ENCODE results near the gene GPR149. TPM values are rescaled to one million over a fixed set of nuclear protein-coding genes. Genes with fewer than 3 reads are reported as not detected.
"Not testable (repeated sequence)": the region's sequence is repeated elsewhere in the genome, so short reads cannot be mapped to it uniquely, and the experiment has no call there.

The GPR149 gene
- total RNA-seq = not detected

- Histone ChIP-seq H3K9ac (ENCODE audit: low read depth in 1 of 3, low read length in 3 of 3) (no peak within 1 kb of the TSS), H3K27me3 (ENCODE audit: control insufficient read depth in 3 of 3, insufficient read depth in 3 of 3, low read length in 3 of 3) (peaks cover 19 to 26% (median 21%) of the 10 kb centered on the region in 3 donors), H3K4me3 (ENCODE audit: low read length in 3 of 3) (no peak within 1 kb of the TSS)
Observed at GRCh38 chr3:154430014-154430413, at the start of gene GPR149. GPR149 (minus strand) TSS chr3:154430190; CDS start chr3:154429615, 575 bp downstream.

DNA sequence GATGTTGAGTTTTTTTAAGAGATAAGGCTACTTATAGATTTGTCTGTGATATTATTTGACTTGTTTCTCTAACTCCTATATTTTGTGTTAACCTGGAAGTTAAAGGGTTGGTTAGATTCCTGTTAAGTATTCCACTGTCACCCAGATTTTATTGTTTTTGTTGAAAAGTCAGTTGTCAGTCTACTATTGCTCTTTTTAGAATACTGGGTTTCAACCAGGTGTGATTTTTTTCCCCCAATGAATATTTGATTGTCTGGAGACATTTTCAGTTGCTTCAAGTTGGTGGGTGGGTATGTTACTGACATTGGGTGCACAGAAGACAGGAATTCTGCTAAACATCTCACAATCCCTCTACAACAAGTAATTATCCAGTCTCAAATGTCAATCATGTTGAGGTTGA, 43.8 kb upstream of the GPR149 start:
- no peak overlapping the region for H3K4me3 ChIP-seq (ENCODE audit: low read length in 3 of 3)
- H3K27ac ChIP-seq (ENCODE audit: low read depth, low read length) = no peak overlapping the region
- H3K36me3 ChIP-seq (ENCODE audit: control insufficient read depth in 3 of 3, insufficient read depth in 3 of 3, low read length in 3 of 3) = no peaks in the 10 kb centered on the region
- no peaks in the 10 kb centered on the region for H3K9me3 ChIP-seq (ENCODE audit: control insufficient read depth in 3 of 3, low read length in 3 of 3)
- H3K27me3 ChIP-seq (ENCODE audit: control insufficient read depth in 3 of 3, insufficient read depth in 3 of 3, low read length in 3 of 3) = no peaks in the 10 kb centered on the region
- no peak overlapping the region for H3K9ac ChIP-seq (ENCODE audit: low read depth in 1 of 3, low read length in 3 of 3)
- H3K4me1 ChIP-seq (ENCODE audit: control insufficient read depth in 3 of 3, insufficient read depth in 3 of 3, low read length in 3 of 3) = no peaks in the 10 kb centered on the region

More at GRCh38 chr3:154430014-154430413, at the start of gene GPR149:
- Histone ChIP-seq H3K27ac (ENCODE audit: low read depth, low read length) (no peak within 1 kb of the TSS), H3K4me1 (ENCODE audit: control insufficient read depth in 3 of 3, insufficient read depth in 3 of 3, low read length in 3 of 3) (peaks cover 0 to 6% (median 0%) of the 10 kb centered on the region in 3 donors), H3K36me3 (ENCODE audit: control insufficient read depth in 3 of 3, insufficient read depth in 3 of 3, low read length in 3 of 3) (no peaks in the 10 kb centered on the region), H3K9me3 (ENCODE audit: control insufficient read depth in 3 of 3, low read length in 3 of 3) (peaks cover 0 to 3% (median 0%) of the 10 kb centered on the region in 3 donors)

DNA sequence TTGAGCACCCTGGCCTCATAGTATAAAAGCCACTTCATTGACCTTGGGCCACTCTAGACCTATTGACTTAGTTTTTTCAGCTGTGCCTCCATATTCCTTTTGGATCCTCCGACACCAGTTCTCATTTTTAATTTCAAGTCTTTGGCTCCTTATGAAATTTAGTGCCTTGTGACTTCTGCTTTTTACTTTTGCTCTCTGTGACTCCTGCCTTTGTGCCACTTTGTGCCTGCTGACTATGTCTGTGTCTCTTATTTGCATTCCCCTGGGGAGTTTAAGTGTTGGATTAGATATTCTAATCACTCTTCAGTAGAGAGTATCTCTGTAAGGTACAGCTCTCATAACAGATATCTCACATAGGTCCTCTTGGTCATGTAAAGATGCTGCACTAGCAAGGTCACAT, 39.6 kb upstream of the GPR149 start:
- H3K36me3 ChIP-seq (ENCODE audit: control insufficient read depth in 3 of 3, insufficient read depth in 3 of 3, low read length in 3 of 3) = no peaks in the 10 kb centered on the region
- no peaks in the 10 kb centered on the region for H3K4me1 ChIP-seq (ENCODE audit: control insufficient read depth in 3 of 3, insufficient read depth in 3 of 3, low read length in 3 of 3)
- H3K4me3 ChIP-seq (ENCODE audit: low read length in 3 of 3) = no peak overlapping the region
- H3K27ac ChIP-seq (ENCODE audit: low read depth, low read length) = no peak overlapping the region
- no peaks in the 10 kb centered on the region for H3K9me3 ChIP-seq (ENCODE audit: control insufficient read depth in 3 of 3, low read length in 3 of 3)
- H3K9ac ChIP-seq (ENCODE audit: low read depth in 1 of 3, low read length in 3 of 3) = no peak overlapping the region
- H3K27me3 ChIP-seq (ENCODE audit: control insufficient read depth in 3 of 3, insufficient read depth in 3 of 3, low read length in 3 of 3) = no peaks in the 10 kb centered on the region

DNA sequence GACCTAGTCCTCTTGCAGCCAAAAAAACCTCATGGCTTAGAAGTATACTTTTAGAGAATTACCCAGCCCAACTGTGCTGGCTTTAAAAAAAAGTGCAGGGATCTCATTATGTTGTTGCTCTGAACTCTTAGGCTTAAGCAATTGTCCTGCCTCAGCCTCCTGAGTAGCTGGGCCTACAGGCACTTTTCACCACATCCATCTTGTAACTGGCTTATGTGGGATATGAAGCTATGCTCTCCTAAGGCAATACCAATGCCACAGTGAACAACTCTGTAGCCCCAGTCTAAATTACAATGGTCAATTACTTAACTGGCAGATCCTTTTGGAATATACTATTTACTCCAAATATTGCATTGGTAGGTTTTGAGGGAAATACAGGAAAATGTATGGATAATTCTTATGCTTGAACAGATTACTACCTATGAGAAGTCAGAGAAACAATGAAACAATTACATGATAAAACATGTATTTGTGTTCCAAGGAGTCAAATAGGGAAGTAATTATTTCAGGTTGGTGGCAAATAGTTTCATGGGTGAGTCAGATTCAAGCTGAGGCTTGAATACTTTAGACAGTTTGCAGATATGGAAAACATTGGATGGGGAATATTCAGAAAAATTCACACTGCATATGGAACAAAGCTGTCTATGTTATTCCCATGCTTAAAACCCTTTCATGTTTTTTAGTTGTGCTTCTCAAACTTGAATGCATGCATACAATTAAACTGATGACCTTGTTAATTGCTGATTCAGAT, 34.6 kb upstream of the GPR149 start:
- Histone ChIP-seq H3K4me3 (ENCODE audit: low read length in 3 of 3) (no peak overlapping the region), H3K36me3 (ENCODE audit: control insufficient read depth in 3 of 3, insufficient read depth in 3 of 3, low read length in 3 of 3) (no peaks in the 10 kb centered on the region), H3K9me3 (ENCODE audit: control insufficient read depth in 3 of 3, low read length in 3 of 3) (no peaks in the 10 kb centered on the region)

DNA sequence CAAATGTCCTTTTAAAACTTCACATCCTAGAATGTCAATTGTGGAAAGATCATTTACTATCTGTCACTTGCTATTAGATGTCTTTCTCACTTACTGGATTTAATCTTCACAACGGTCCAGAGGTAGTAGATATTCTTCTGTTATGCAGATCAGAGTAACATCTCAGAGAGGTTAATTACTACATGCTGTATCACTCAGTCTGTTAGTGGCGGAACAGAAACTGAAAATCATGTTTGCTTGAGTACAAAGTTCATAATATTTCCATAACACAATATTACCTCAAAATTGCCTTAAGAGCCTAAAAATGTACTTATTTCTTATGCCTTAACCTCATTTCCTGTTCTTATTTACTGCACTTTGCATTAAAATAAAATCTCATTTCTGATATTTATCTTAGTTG, 28.6 kb upstream of the GPR149 start:
- Histone ChIP-seq H3K27me3 (ENCODE audit: control insufficient read depth in 3 of 3, insufficient read depth in 3 of 3, low read length in 3 of 3) (no peaks in the 10 kb centered on the region), H3K9me3 (ENCODE audit: control insufficient read depth in 3 of 3, low read length in 3 of 3) (no peaks in the 10 kb centered on the region), H3K9ac (ENCODE audit: low read depth in 1 of 3, low read length in 3 of 3) (no peak overlapping the region), H3K36me3 (ENCODE audit: control insufficient read depth in 3 of 3, insufficient read depth in 3 of 3, low read length in 3 of 3) (no peaks in the 10 kb centered on the region), H3K4me1 (ENCODE audit: control insufficient read depth in 3 of 3, insufficient read depth in 3 of 3, low read length in 3 of 3) (no peaks in the 10 kb centered on the region), H3K27ac (ENCODE audit: low read depth, low read length) (no peak overlapping the region), H3K4me3 (ENCODE audit: low read length in 3 of 3) (no peak overlapping the region)

More for the DNA sequence above, 34.6 kb upstream of the GPR149 start:
- no peak overlapping the region for H3K27ac ChIP-seq (ENCODE audit: low read depth, low read length)
- no peaks in the 10 kb centered on the region for H3K4me1 ChIP-seq (ENCODE audit: control insufficient read depth in 3 of 3, insufficient read depth in 3 of 3, low read length in 3 of 3)
- no peak overlapping the region for H3K9ac ChIP-seq (ENCODE audit: low read depth in 1 of 3, low read length in 3 of 3)
- no peaks in the 10 kb centered on the region for H3K27me3 ChIP-seq (ENCODE audit: control insufficient read depth in 3 of 3, insufficient read depth in 3 of 3, low read length in 3 of 3)

GRCh38 chr3:154439081-154439480, 9.1 kb upstream of the GPR149 start:
- not testable (repeated sequence) for H3K9ac ChIP-seq (ENCODE audit: low read depth in 1 of 3, low read length in 3 of 3); H3K9me3 ChIP-seq (ENCODE audit: control insufficient read depth in 3 of 3, low read length in 3 of 3); H3K27me3 ChIP-seq (ENCODE audit: control insufficient read depth in 3 of 3, insufficient read depth in 3 of 3, low read length in 3 of 3); H3K4me3 ChIP-seq (ENCODE audit: low read length in 3 of 3); H3K4me1 ChIP-seq (ENCODE audit: control insufficient read depth in 3 of 3, insufficient read depth in 3 of 3, low read length in 3 of 3); H3K27ac ChIP-seq (ENCODE audit: low read depth, low read length); H3K36me3 ChIP-seq (ENCODE audit: control insufficient read depth in 3 of 3, insufficient read depth in 3 of 3, low read length in 3 of 3)

DNA sequence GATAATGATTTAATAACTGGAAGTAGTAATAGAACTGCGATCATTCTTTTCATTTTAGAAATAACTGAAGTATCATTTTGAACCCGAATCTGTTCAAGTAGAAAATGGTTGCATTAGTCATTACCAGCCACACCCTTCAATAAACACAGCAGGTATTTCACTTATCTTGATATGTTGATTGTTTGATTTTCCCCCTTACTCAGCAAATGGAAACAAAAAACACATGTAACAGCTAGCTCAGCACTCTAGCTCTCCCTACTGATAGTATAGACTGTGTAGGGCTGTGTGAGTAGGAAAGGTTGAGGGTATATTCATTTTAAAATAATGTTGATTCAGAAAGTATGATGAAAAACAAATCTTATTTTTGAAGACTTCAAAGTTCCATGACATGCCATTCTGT, 1.1 kb upstream of the GPR149 start:
- peaks cover 19 to 26% (median 21%) of the 10 kb centered on the region in 3 donors for H3K27me3 ChIP-seq (ENCODE audit: control insufficient read depth in 3 of 3, insufficient read depth in 3 of 3, low read length in 3 of 3)
- H3K36me3 ChIP-seq (ENCODE audit: control insufficient read depth in 3 of 3, insufficient read depth in 3 of 3, low read length in 3 of 3) = no peaks in the 10 kb centered on the region
- H3K4me3 ChIP-seq (ENCODE audit: low read length in 3 of 3) = no peak overlapping the region
- H3K9ac ChIP-seq (ENCODE audit: low read depth in 1 of 3, low read length in 3 of 3) = no peak overlapping the region
- no peak overlapping the region for H3K27ac ChIP-seq (ENCODE audit: low read depth, low read length)
- H3K4me1 ChIP-seq (ENCODE audit: control insufficient read depth in 3 of 3, insufficient read depth in 3 of 3, low read length in 3 of 3) = peaks cover 0 to 6% (median 0%) of the 10 kb centered on the region in 3 donors
- H3K9me3 ChIP-seq (ENCODE audit: control insufficient read depth in 3 of 3, low read length in 3 of 3) = peaks cover 0 to 3% (median 0%) of the 10 kb centered on the region in 3 donors

DNA sequence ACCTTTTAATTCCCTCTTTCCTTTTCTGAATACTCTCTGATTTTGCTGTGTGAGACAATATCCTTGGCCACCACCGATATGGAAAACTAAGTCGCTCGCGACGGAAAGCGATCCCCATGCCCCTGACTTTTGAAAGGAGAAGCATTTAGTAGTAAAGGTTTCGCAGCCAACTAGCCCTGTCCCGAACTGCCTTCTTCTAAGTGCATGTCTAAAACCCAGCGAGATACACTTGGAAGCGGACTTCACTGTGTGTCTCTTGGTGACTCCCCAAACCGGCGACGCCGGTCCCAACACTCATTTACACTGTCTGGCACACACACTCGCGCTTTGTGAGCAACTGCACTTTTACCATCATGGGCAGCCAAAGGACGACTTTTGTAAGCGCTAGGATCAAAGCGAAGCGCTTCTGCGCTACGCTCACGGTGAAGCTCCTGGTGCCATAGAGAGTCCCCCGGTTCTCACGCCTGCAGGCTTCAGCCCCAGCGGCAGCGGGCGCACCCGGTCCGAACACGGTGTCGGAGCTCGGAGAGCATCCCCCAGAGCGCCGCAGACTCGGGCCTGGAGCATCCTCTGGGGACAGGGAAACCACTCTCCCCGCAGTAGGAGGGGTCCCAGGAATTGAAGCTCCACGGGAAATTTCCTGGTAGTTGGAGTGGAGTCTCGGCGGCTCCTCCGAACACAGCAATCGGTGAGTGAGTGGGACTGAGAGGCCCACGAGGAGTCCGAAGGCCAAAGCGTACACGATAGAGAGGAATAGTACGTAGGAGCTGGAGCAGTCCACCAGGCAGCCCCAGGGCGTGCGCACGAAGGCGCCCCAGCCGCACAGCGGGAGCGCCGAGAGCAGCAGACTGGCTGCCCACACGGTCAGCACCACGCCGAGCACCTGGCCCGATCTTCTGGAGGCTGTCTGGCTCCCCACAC, 1.4 kb downstream of the GPR149 start:
- H3K9ac ChIP-seq (ENCODE audit: low read depth in 1 of 3, low read length in 3 of 3) = no peak overlapping the region
- no peaks in the 10 kb centered on the region for H3K36me3 ChIP-seq (ENCODE audit: control insufficient read depth in 3 of 3, insufficient read depth in 3 of 3, low read length in 3 of 3)
- peaks cover 0 to 6% (median 0%) of the 10 kb centered on the region in 3 donors for H3K4me1 ChIP-seq (ENCODE audit: control insufficient read depth in 3 of 3, insufficient read depth in 3 of 3, low read length in 3 of 3)
- peaks cover 0 to 3% (median 0%) of the 10 kb centered on the region in 3 donors for H3K9me3 ChIP-seq (ENCODE audit: control insufficient read depth in 3 of 3, low read length in 3 of 3)
- H3K27ac ChIP-seq (ENCODE audit: low read depth, low read length) = no peak overlapping the region
- H3K4me3 ChIP-seq (ENCODE audit: low read length in 3 of 3) = peak overlapping the region in 1 of 3 donors; percentile 22
- peaks cover 19 to 26% (median 21%) of the 10 kb centered on the region in 3 donors for H3K27me3 ChIP-seq (ENCODE audit: control insufficient read depth in 3 of 3, insufficient read depth in 3 of 3, low read length in 3 of 3)

GRCh38 chr3:154427685-154428285, 2.2 kb downstream of the GPR149 start:
- H3K27me3 ChIP-seq (ENCODE audit: control insufficient read depth in 3 of 3, insufficient read depth in 3 of 3, low read length in 3 of 3) = peaks cover 19 to 26% (median 21%) of the 10 kb centered on the region in 3 donors
- H3K36me3 ChIP-seq (ENCODE audit: control insufficient read depth in 3 of 3, insufficient read depth in 3 of 3, low read length in 3 of 3) = no peaks in the 10 kb centered on the region
- H3K4me3 ChIP-seq (ENCODE audit: low read length in 3 of 3) = no peak overlapping the region
- H3K4me1 ChIP-seq (ENCODE audit: control insufficient read depth in 3 of 3, insufficient read depth in 3 of 3, low read length in 3 of 3) = peaks cover 0 to 6% (median 0%) of the 10 kb centered on the region in 3 donors
- H3K9me3 ChIP-seq (ENCODE audit: control insufficient read depth in 3 of 3, low read length in 3 of 3) = peaks cover 0 to 3% (median 0%) of the 10 kb centered on the region in 3 donors
- H3K9ac ChIP-seq (ENCODE audit: low read depth in 1 of 3, low read length in 3 of 3) = no peak overlapping the region
- H3K27ac ChIP-seq (ENCODE audit: low read depth, low read length) = no peak overlapping the region

Measured in skeletal muscle tissue (tissue), 4 donors.